ENCODE results near the gene MAN2A1. TPM values are rescaled to one million over a fixed set of nuclear protein-coding genes. Genes with fewer than 3 reads are reported as not detected.

MAN2A1 gene
- polyA plus RNA-seq, 1 donor from 2014 or later, result 5.7 TPM

GRCh38 chr5:109750463-109750862 is 60.7 kb downstream of the MAN2A1 start:
- Histone ChIP-seq H3K27me3 (ENCODE audit: insufficient read depth, low read depth, low read length) (no peaks in the 10 kb centered on the region), H3K9me2 (ENCODE audit: insufficient read depth, low read length) (no peaks in the 10 kb centered on the region), H3K36me3 (ENCODE audit: insufficient read depth, low read length) (no peaks in the 10 kb centered on the region), H3K9me3 (ENCODE audit: low read length) (no peaks in the 10 kb centered on the region), H3K9ac (ENCODE audit: low read length) (no peak overlapping the region), H3K4me2 (ENCODE audit: low read length) (no peak overlapping the region), H3K4me3 (ENCODE audit: low read length) (no peak overlapping the region), H4K20me1 (ENCODE audit: insufficient read depth) (no peaks in the 10 kb centered on the region), H3K79me2 (replicated peaks; ENCODE audit: insufficient read depth, low read length) (peaks cover 6% of the 10 kb centered on the region), H3F3A (ENCODE audit: insufficient read depth, low read length, poor library complexity, severe bottlenecking) (no peaks in the 10 kb centered on the region), H3K27ac (ENCODE audit: low read length) (no peak overlapping the region), H2AFZ (ENCODE audit: low read depth, low read length) (no peak overlapping the region)
- no peak for TF ChIP-seq RAD21 (conservative IDR thresholded peaks at IDR 0.05)
- no peak for TF ChIP-seq POLR2AphosphoS5 (IDR thresholded peaks at IDR 0.05)
- TF ChIP-seq REST (IDR thresholded peaks at IDR 0.05; ENCODE audit: borderline replicate concordance), result no peak
- TF ChIP-seq EP300 (conservative IDR thresholded peaks at IDR 0.05; ENCODE audit: poor library complexity, severe bottlenecking), result no peak
- no peak for TF ChIP-seq TAF1 (IDR thresholded peaks at IDR 0.05; ENCODE audit: low read depth)
- TF ChIP-seq CTCF (IDR thresholded peaks at IDR 0.05; ENCODE audit: poor library complexity, severe bottlenecking), result no peak
- TF ChIP-seq SMC3 (conservative IDR thresholded peaks at IDR 0.05; ENCODE audit: poor library complexity), result no peak
- no peak for TF ChIP-seq MXI1 (conservative IDR thresholded peaks at IDR 0.05; ENCODE audit: poor library complexity, severe bottlenecking)
- no peak for TF ChIP-seq EZH2 (IDR thresholded peaks at IDR 0.05; ENCODE audit: borderline replicate concordance, insufficient read depth, low read length, poor library complexity, severe bottlenecking)

GRCh38 chr5:109753279-109753678 is 63.6 kb downstream of the MAN2A1 start:
- Histone ChIP-seq H3K4me2 (ENCODE audit: low read length) (no peak overlapping the region), H3K4me3 (ENCODE audit: low read length) (no peak overlapping the region), H3F3A (ENCODE audit: insufficient read depth, low read length, poor library complexity, severe bottlenecking) (no peaks in the 10 kb centered on the region), H2AFZ (ENCODE audit: low read depth, low read length) (no peak overlapping the region), H3K36me3 (ENCODE audit: insufficient read depth, low read length) (no peaks in the 10 kb centered on the region), H3K9me2 (ENCODE audit: insufficient read depth, low read length) (no peaks in the 10 kb centered on the region), H3K27me3 (ENCODE audit: insufficient read depth, low read depth, low read length) (no peaks in the 10 kb centered on the region), H3K9ac (ENCODE audit: low read length) (no peak overlapping the region), H3K9me3 (ENCODE audit: low read length) (no peaks in the 10 kb centered on the region), H3K27ac (ENCODE audit: low read length) (no peak overlapping the region), H3K79me2 (replicated peaks; ENCODE audit: insufficient read depth, low read length) (peaks cover 6% of the 10 kb centered on the region), H4K20me1 (ENCODE audit: insufficient read depth) (no peaks in the 10 kb centered on the region)
- TF ChIP-seq MXI1 (conservative IDR thresholded peaks at IDR 0.05; ENCODE audit: poor library complexity, severe bottlenecking) (no peak), RAD21 (conservative IDR thresholded peaks at IDR 0.05) (no peak)

- Histone ChIP-seq H2AFZ (ENCODE audit: low read depth, low read length) (no peak overlapping the region), H3K9me2 (ENCODE audit: insufficient read depth, low read length) (no peaks in the 10 kb centered on the region), H3K9ac (ENCODE audit: low read length) (no peak overlapping the region), H3K79me2 (replicated peaks; ENCODE audit: insufficient read depth, low read length) (peaks cover 6% of the 10 kb centered on the region), H3K4me2 (ENCODE audit: low read length) (no peak overlapping the region), H3K9me3 (ENCODE audit: low read length) (no peaks in the 10 kb centered on the region), H4K20me1 (ENCODE audit: insufficient read depth) (no peaks in the 10 kb centered on the region), H3F3A (ENCODE audit: insufficient read depth, low read length, poor library complexity, severe bottlenecking) (no peaks in the 10 kb centered on the region), H3K36me3 (ENCODE audit: insufficient read depth, low read length) (no peaks in the 10 kb centered on the region), H3K27ac (ENCODE audit: low read length) (no peak overlapping the region), H3K4me3 (ENCODE audit: low read length) (no peak overlapping the region), H3K27me3 (ENCODE audit: insufficient read depth, low read depth, low read length) (no peaks in the 10 kb centered on the region)
- TF ChIP-seq RAD21 (conservative IDR thresholded peaks at IDR 0.05) (no peak), SMC3 (conservative IDR thresholded peaks at IDR 0.05; ENCODE audit: poor library complexity) (no peak), REST (IDR thresholded peaks at IDR 0.05; ENCODE audit: borderline replicate concordance) (no peak), EZH2 (IDR thresholded peaks at IDR 0.05; ENCODE audit: borderline replicate concordance, insufficient read depth, low read length, poor library complexity, severe bottlenecking) (no peak), MXI1 (conservative IDR thresholded peaks at IDR 0.05; ENCODE audit: poor library complexity, severe bottlenecking) (no peak), CTCF (IDR thresholded peaks at IDR 0.05; ENCODE audit: poor library complexity, severe bottlenecking) (no peak), TAF1 (IDR thresholded peaks at IDR 0.05; ENCODE audit: low read depth) (no peak), EP300 (conservative IDR thresholded peaks at IDR 0.05; ENCODE audit: poor library complexity, severe bottlenecking) (no peak), POLR2AphosphoS5 (IDR thresholded peaks at IDR 0.05) (no peak)
Observed at GRCh38 chr5:109754319-109754718, 64.6 kb downstream of the MAN2A1 start.

Measured in neural cell (in vitro differentiated cells).